ENCODE results near the gene CCDC69. TPM values are rescaled to one million over a fixed set of nuclear protein-coding genes. Genes with fewer than 3 reads are reported as not detected.

CCDC69 gene
- total RNA-seq, 1 donor from 2014 or later: 3.4 TPM

- TF ChIP-seq CTCF (conservative IDR thresholded peaks at IDR 0.05; ENCODE audit: low read depth, low read length): no peak
- no peak overlapping the region for H3K4me3 ChIP-seq (ENCODE audit: low read depth, low read length)
- DNase-seq (ENCODE audit: low read depth): no peak
Measured at GRCh38 chr5:151196556-151197290, 27.2 kb downstream of the CCDC69 start.

GRCh38 chr5:151195622-151196021 lies 28.3 kb downstream of the CCDC69 start:
- no peak overlapping the region for H3K4me3 ChIP-seq (ENCODE audit: low read depth, low read length)
- TF ChIP-seq CTCF (conservative IDR thresholded peaks at IDR 0.05; ENCODE audit: low read depth, low read length): no peak
- no peak for DNase-seq (ENCODE audit: low read depth)

- TF ChIP-seq CTCF (conservative IDR thresholded peaks at IDR 0.05; ENCODE audit: low read depth, low read length): no peak
- no peak for DNase-seq (ENCODE audit: low read depth)
- H3K4me3 ChIP-seq (ENCODE audit: low read depth, low read length): no peak overlapping the region
Measured at GRCh38 chr5:151192626-151193025, 31.3 kb downstream of the CCDC69 start.

GRCh38 chr5:151191661-151192060 lies 32.2 kb downstream of the CCDC69 start:
- DNase-seq (ENCODE audit: low read depth): no peak
- TF ChIP-seq CTCF (conservative IDR thresholded peaks at IDR 0.05; ENCODE audit: low read depth, low read length): no peak
- no peak overlapping the region for H3K4me3 ChIP-seq (ENCODE audit: low read depth, low read length)

- no peak for TF ChIP-seq CTCF (conservative IDR thresholded peaks at IDR 0.05; ENCODE audit: low read depth, low read length)
- H3K4me3 ChIP-seq (ENCODE audit: low read depth, low read length): no peak overlapping the region
- no peak for DNase-seq (ENCODE audit: low read depth)
Measured at GRCh38 chr5:151189151-151189550, 34.7 kb downstream of the CCDC69 start.

- DNase-seq (ENCODE audit: low read depth): no peak
- H3K4me3 ChIP-seq (ENCODE audit: low read depth, low read length): no peak overlapping the region
- TF ChIP-seq CTCF (conservative IDR thresholded peaks at IDR 0.05; ENCODE audit: low read depth, low read length): no peak
Measured at GRCh38 chr5:151186538-151186937, 37.4 kb downstream of the CCDC69 start.

GRCh38 chr5:151186052-151186451 lies 37.8 kb downstream of the CCDC69 start:
- TF ChIP-seq CTCF (conservative IDR thresholded peaks at IDR 0.05; ENCODE audit: low read depth, low read length): no peak
- no peak for DNase-seq (ENCODE audit: low read depth)
- H3K4me3 ChIP-seq (ENCODE audit: low read depth, low read length): no peak overlapping the region

All from epithelial cell of proximal tubule (primary cell).